ENCODE data around the gene R3HDM2. TPM values are rescaled to one million over a fixed set of nuclear protein-coding genes. Genes with fewer than 3 reads are reported as not detected.

R3HDM2 gene
- total RNA-seq, 2 experiments from 2014 or later: 25.8 to 47.2 TPM

DNA sequence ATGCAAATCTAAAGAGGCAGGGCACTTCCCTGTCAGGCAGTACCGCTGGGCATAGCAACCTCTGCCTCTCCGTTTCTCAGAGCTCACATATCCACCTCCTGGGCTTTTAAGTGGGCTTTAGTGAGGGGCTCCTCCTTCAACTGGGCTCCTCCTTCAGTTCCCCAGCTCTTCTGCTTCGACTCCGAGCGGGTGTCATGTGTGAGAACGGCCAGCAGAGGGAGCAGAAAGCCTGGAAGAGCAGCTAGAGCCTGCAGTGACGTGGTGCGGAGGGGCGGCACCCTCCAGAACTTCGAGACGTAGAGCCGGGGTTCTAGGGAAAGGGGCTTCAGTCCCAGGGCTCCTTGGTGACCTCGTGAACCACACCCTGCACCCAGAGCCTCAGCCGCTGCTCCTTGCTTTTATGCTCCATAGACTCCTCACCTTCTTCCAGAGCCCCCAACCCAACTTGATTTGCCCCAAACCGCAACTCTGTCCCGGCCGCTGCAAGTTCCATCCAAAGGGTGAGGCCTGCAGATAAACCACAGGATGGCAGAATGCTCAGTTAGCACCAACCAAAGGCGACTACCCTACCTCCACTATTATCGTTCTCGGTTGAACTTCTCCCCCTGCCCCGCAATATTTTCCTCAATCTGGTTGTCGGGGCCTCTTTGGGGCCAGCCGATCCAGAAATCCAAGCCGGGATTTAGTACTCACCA is 28.4 kb upstream of the R3HDM2 start:
- ChIA-PET CTCF (ENCODE audit: unreplicated experiment) (interaction anchor here (0.6 to 1.6 kb wide), 11 partner anchors 9 to 773 kb away, joined by 3 to 6 read pairs (median 3); partner anchors contain the start of genes ARHGAP9 and B4GALNT1), POLR2A (interaction anchor here (0.6 to 2.0 kb wide), 9 partner anchors 21 to 221 kb away, joined by 3 to 10 read pairs (median 4); partner anchors contain the start of genes ARHGAP9 and DCTN2)
- Histone ChIP-seq H3K9me3 (ENCODE audit: low read length) (no peaks in the 10 kb centered on the region), H3K4me3 (ENCODE audit: low read depth, low read length, poor library complexity, severe bottlenecking) (peak overlapping the region; percentile 77), H3K9me2 (ENCODE audit: insufficient read depth, low read length) (no peaks in the 10 kb centered on the region), H3K36me3 (ENCODE audit: insufficient read depth, low read length) (no peaks in the 10 kb centered on the region), H2AFZ (ENCODE audit: low read length) (peak overlapping the region; percentile 81), H3K4me2 (ENCODE audit: low read length) (peak overlapping the region; percentile 90), H3K27ac (ENCODE audit: low read depth, low read length, poor library complexity, severe bottlenecking) (peak overlapping the region; percentile 71), H3K4me1 (ENCODE audit: insufficient read depth, low read length, poor library complexity, severe bottlenecking) (peaks cover 47% of the 10 kb centered on the region), H4K20me1 (ENCODE audit: insufficient read depth, low read length) (no peaks in the 10 kb centered on the region), H3K79me2 (ENCODE audit: insufficient read depth, low read depth, low read length) (no peaks in the 10 kb centered on the region)
- BruUV-seq (replicated peaks): no TSS peak
- peak; percentile 94 for DNase-seq (ENCODE audit: low spot score)
- intact Hi-C loops (cut with micrococcal nuclease; ENCODE audit: unreplicated experiment): loop anchor here (1.0 kb wide), 2 partner anchors 20 to 61 kb away; partner anchors contain the start of genes ARHGAP9 and DDIT3
- TF ChIP-seq, protein P1, sequence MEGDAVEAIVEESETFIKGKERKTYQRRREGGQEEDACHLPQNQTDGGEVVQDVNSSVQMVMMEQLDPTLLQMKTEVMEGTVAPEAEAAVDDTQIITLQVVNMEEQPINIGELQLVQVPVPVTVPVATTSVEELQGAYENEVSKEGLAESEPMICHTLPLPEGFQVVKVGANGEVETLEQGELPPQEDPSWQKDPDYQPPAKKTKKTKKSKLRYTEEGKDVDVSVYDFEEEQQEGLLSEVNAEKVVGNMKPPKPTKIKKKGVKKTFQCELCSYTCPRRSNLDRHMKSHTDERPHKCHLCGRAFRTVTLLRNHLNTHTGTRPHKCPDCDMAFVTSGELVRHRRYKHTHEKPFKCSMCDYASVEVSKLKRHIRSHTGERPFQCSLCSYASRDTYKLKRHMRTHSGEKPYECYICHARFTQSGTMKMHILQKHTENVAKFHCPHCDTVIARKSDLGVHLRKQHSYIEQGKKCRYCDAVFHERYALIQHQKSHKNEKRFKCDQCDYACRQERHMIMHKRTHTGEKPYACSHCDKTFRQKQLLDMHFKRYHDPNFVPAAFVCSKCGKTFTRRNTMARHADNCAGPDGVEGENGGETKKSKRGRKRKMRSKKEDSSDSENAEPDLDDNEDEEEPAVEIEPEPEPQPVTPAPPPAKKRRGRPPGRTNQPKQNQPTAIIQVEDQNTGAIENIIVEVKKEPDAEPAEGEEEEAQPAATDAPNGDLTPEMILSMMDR (conservative IDR thresholded peaks at IDR 0.05; ENCODE audit: low read length): peak; percentile 95
- TF ChIP-seq EZH2phosphoT487 (IDR thresholded peaks at IDR 0.05; ENCODE audit: borderline replicate concordance, low read depth, low read length): no peak

DNA sequence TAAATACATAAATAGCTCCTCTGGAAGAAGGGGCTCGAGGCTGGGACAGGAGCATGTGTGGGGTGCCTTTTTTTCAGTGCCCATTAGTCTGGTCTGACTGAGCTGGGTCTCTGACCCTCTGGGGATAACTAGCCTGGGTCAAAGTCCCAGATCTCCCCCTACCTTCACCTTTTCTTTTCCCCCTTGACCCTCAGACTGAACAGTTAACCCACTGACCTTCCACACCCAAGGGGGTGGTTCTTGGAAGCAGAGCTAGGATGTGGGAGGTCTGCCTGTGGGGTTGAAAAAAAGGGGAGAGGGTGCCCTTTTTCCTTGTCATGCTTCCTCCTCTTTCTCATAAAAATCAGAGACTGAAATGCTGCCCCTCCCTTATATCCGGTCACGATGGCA is 27.8 kb upstream of the R3HDM2 start:
- TF ChIP-seq EZH2phosphoT487 (IDR thresholded peaks at IDR 0.05; ENCODE audit: borderline replicate concordance, low read depth, low read length): no peak
- TF ChIP-seq, protein P1 (conservative IDR thresholded peaks at IDR 0.05; ENCODE audit: low read length): no peak
- Histone ChIP-seq H2AFZ (ENCODE audit: low read length) (peak overlapping the region; percentile 81), H3K27ac (ENCODE audit: low read depth, low read length, poor library complexity, severe bottlenecking) (peak overlapping the region; percentile 71), H3K36me3 (ENCODE audit: insufficient read depth, low read length) (no peaks in the 10 kb centered on the region), H3K4me3 (ENCODE audit: low read depth, low read length, poor library complexity, severe bottlenecking) (peak overlapping the region; percentile 77), H3K4me1 (ENCODE audit: insufficient read depth, low read length, poor library complexity, severe bottlenecking) (peaks cover 47% of the 10 kb centered on the region), H3K4me2 (ENCODE audit: low read length) (peak overlapping the region; percentile 90), H4K20me1 (ENCODE audit: insufficient read depth, low read length) (no peaks in the 10 kb centered on the region), H3K9me2 (ENCODE audit: insufficient read depth, low read length) (no peaks in the 10 kb centered on the region), H3K79me2 (ENCODE audit: insufficient read depth, low read depth, low read length) (no peaks in the 10 kb centered on the region), H3K9me3 (ENCODE audit: low read length) (no peaks in the 10 kb centered on the region)
- BruUV-seq (replicated peaks): TSS peak; percentile 88
- POLR2A ChIA-PET: interaction anchor here (0.6 to 2.0 kb wide), 9 partner anchors 18 to 221 kb away, joined by 3 to 10 read pairs (median 4); partner anchors contain the start of genes ARHGAP9 and DCTN2
- intact Hi-C loops (cut with micrococcal nuclease; ENCODE audit: unreplicated experiment): loop anchor here (1.0 kb wide), 2 partner anchors 21 to 62 kb away; partner anchors contain the start of genes ARHGAP9 and DDIT3
- DNase-seq (ENCODE audit: low spot score): no peak
- CTCF ChIA-PET (ENCODE audit: unreplicated experiment): interaction anchor here (0.6 to 1.6 kb wide), 12 partner anchors 8 to 772 kb away, joined by 3 to 6 read pairs (median 3); partner anchors contain the start of genes ARHGAP9 and B4GALNT1
